Nephron (organoid): Measurements from ENCODE around the gene CLEC16A.

Source experiments
- H3K27ac Mint-ChIP-seq, 3 experiments: 2 replicates each; pipeline ENCODE4 v1.8.0; 2020; ENCODE audit warnings: mixed read lengths in 3 of 3, mild to moderate bottlenecking in 2 of 3, moderate library complexity in 1 of 3
- H3K27me3 Mint-ChIP-seq: 2 replicates; pipeline ENCODE4 v1.8.0; 2021; ENCODE audit warnings: low read depth, mild to moderate bottlenecking, moderate library complexity, mixed read lengths
- H3K36me3 Mint-ChIP-seq: 2 replicates; pipeline ENCODE4 v1.8.0; 2020; ENCODE audit warnings: low read depth, mixed read lengths
- H3K4me1 Mint-ChIP-seq: 2 replicates; pipeline ENCODE4 v1.8.0; 2020; ENCODE audit warnings: mixed read lengths
- H3K4me3 Mint-ChIP-seq, 3 experiments: 2 replicates each; pipeline ENCODE4 v1.8.0; 2020; ENCODE audit warnings: mild to moderate bottlenecking in 3 of 3, mixed read lengths in 3 of 3, moderate library complexity in 2 of 3
- H3K9me3 Mint-ChIP-seq: 2 replicates; pipeline ENCODE4 v1.8.0; 2020; ENCODE audit warnings: mixed read lengths
- TF ChIP-seq, protein P1 (sequence below), 3 experiments: fragments of 200-600 bp; sonication (generic); IDR thresholded peaks; one replicate each; pipeline ENCODE4 v1.5.0; 2021; ENCODE audit warnings: antibody characterized with exemption in 3 of 3; ENCODE audit not compliant: unreplicated experiment in 3 of 3

The CLEC16A gene

GRCh38 chr16:11032922-11033291, 88.5 kb downstream of the CLEC16A start:
- peaks cover 4% of the 10 kb centered on the region for H3K27me3 Mint-ChIP-seq
- TF ChIP-seq, protein P1, sequence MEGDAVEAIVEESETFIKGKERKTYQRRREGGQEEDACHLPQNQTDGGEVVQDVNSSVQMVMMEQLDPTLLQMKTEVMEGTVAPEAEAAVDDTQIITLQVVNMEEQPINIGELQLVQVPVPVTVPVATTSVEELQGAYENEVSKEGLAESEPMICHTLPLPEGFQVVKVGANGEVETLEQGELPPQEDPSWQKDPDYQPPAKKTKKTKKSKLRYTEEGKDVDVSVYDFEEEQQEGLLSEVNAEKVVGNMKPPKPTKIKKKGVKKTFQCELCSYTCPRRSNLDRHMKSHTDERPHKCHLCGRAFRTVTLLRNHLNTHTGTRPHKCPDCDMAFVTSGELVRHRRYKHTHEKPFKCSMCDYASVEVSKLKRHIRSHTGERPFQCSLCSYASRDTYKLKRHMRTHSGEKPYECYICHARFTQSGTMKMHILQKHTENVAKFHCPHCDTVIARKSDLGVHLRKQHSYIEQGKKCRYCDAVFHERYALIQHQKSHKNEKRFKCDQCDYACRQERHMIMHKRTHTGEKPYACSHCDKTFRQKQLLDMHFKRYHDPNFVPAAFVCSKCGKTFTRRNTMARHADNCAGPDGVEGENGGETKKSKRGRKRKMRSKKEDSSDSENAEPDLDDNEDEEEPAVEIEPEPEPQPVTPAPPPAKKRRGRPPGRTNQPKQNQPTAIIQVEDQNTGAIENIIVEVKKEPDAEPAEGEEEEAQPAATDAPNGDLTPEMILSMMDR (IDR thresholded peaks at IDR 0.05; ENCODE audit: unreplicated experiment in 3 of 3), result no peak
- peak overlapping the region in 2 of 3 experiments; percentile 5 to 17 for H3K4me3 Mint-ChIP-seq
- H3K36me3 Mint-ChIP-seq, result peaks cover 95% of the 10 kb centered on the region
- H3K9me3 Mint-ChIP-seq, result peaks cover 17% of the 10 kb centered on the region
- peaks cover 45% of the 10 kb centered on the region for H3K4me1 Mint-ChIP-seq
- H3K27ac Mint-ChIP-seq, result peak overlapping the region; percentile 13 to 94 (median 90)

- H3K27ac Mint-ChIP-seq, result peak overlapping the region; percentile 40 to 90 (median 41)
- peaks cover 4% of the 10 kb centered on the region for H3K27me3 Mint-ChIP-seq
- H3K4me3 Mint-ChIP-seq, result no peak overlapping the region
- H3K9me3 Mint-ChIP-seq, result peaks cover 15% of the 10 kb centered on the region
- TF ChIP-seq, protein P1 (IDR thresholded peaks at IDR 0.05; ENCODE audit: unreplicated experiment in 3 of 3), result no peak
- peaks cover 54% of the 10 kb centered on the region for H3K4me1 Mint-ChIP-seq
- H3K36me3 Mint-ChIP-seq, result peaks cover 95% of the 10 kb centered on the region
Measured at GRCh38 chr16:11033629-11034420, 89.5 kb downstream of the CLEC16A start.

DNA sequence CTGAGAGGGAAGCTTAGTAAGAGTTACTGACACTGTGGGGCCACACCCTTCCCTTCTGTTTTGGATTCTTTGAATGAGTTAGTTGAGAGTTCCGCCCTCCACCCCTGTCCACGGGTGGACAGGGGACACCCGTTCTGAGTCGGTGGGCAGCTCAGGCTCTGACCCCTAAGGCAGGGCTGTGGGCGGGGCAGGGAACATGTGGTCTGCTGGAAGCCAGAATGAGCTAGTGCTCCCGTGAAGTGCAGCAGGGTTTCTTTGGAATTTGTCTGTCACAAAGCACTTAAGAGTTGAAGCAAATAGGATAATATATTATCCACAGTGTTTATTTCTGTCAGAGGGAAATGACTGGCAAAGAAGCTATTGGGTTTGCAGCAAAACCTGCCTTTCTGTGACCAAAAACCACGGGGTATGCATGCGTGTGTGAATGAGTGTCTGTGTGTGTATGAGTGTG, 90.1 kb downstream of the CLEC16A start:
- TF ChIP-seq, protein P1 (IDR thresholded peaks at IDR 0.05; ENCODE audit: unreplicated experiment in 3 of 3), result no peak
- H3K36me3 Mint-ChIP-seq, result peaks cover 91% of the 10 kb centered on the region
- peak overlapping the region; percentile 40 to 90 (median 41) for H3K27ac Mint-ChIP-seq
- H3K27me3 Mint-ChIP-seq, result peaks cover 4% of the 10 kb centered on the region
- peaks cover 56% of the 10 kb centered on the region for H3K4me1 Mint-ChIP-seq
- no peak overlapping the region for H3K4me3 Mint-ChIP-seq
- H3K9me3 Mint-ChIP-seq, result peaks cover 8% of the 10 kb centered on the region

GRCh38 chr16:11035096-11035495, 90.7 kb downstream of the CLEC16A start:
- H3K9me3 Mint-ChIP-seq, result peaks cover 3% of the 10 kb centered on the region
- H3K27ac Mint-ChIP-seq, result peak overlapping the region in 2 of 3 experiments; percentile 40 to 90
- H3K27me3 Mint-ChIP-seq, result peaks cover 4% of the 10 kb centered on the region
- peaks cover 56% of the 10 kb centered on the region for H3K4me1 Mint-ChIP-seq
- H3K36me3 Mint-ChIP-seq, result peaks cover 91% of the 10 kb centered on the region
- TF ChIP-seq, protein P1 (IDR thresholded peaks at IDR 0.05; ENCODE audit: unreplicated experiment in 3 of 3), result no peak
- H3K4me3 Mint-ChIP-seq, result no peak overlapping the region

- peaks cover 84% of the 10 kb centered on the region for H3K36me3 Mint-ChIP-seq
- H3K4me1 Mint-ChIP-seq, result peaks cover 56% of the 10 kb centered on the region
- TF ChIP-seq, protein P1 (IDR thresholded peaks at IDR 0.05; ENCODE audit: unreplicated experiment in 3 of 3), result no peak
- peaks cover 4% of the 10 kb centered on the region for H3K27me3 Mint-ChIP-seq
- peak overlapping the region in 2 of 3 experiments; percentile 84 to 90 for H3K27ac Mint-ChIP-seq
- no peak overlapping the region for H3K4me3 Mint-ChIP-seq
- peaks cover 3% of the 10 kb centered on the region for H3K9me3 Mint-ChIP-seq
Measured at GRCh38 chr16:11036040-11036439, 91.7 kb downstream of the CLEC16A start.
